Ovary (tissue), 9 donors: ENCODE data around the gene INTS6. TPM values are rescaled to one million over a fixed set of nuclear protein-coding genes. Genes with fewer than 3 reads are reported as not detected.

ENCODE experiments used
- DNase-seq, 5 donors: peaks; one replicate each; pipeline ENCODE4 v3.0.0-alpha.2; 2019 to 2020
- H3K27ac ChIP-seq, 2 donors: fragments of 200-600 bp; one replicate each; pipeline versions ENCODE4 v1.5.1 to v1.8.0; 2019 to 2022
- H3K27me3 ChIP-seq: fragments of 200-600 bp; one replicate; pipeline ENCODE4 v1.8.0; 2022
- H3K36me3 ChIP-seq: fragments of 200-600 bp; sonication (generic); one replicate; pipeline ENCODE4 v1.5.1; 2019
- H3K4me1 ChIP-seq: one replicate; pipeline ENCODE4 v1.8.1; 2013; ENCODE audit warnings: mild to moderate bottlenecking, moderate library complexity; ENCODE audit not compliant: insufficient read depth
- H3K4me3 ChIP-seq: fragments of 200-600 bp; sonication (generic); one replicate; pipeline ENCODE4 v1.5.1; 2017
- H3K9me3 ChIP-seq, 2 donors: fragments of 200-600 bp in 1 of 2; sonication (generic) in 1 of 2; one replicate each; pipeline versions ENCODE4 v1.5.1 to v1.8.1; 2013 to 2019; ENCODE audit warnings: mild to moderate bottlenecking in 1 of 2, moderate library complexity in 1 of 2
- EP300 ChIP-seq: sonication (generic); formaldehyde crosslinking; IDR thresholded peaks from one replicate; pipeline ENCODE4 v1.6.1; 2017; ENCODE audit warnings: antibody characterized with exemption
- POLR2A ChIP-seq: fragments of 450-650 bp; IDR thresholded peaks from one replicate; pipeline ENCODE4 v1.6.1; 2017; ENCODE audit warnings: antibody characterized with exemption, mild to moderate bottlenecking, moderate library complexity
- WGBS, 3 donors: extraction: QIAGEN DNeasy Blood & Tissue Kit in 1 of 3; methylation state at CpG; one replicate each; pipeline versions ENCODE4 v1.1.5 to v1.1.7; 2013 to 2017; 5-methylcytosine and 5-hydroxymethylcytosine counted together
- intact Hi-C, 4 donors: fragments of 100-400 bp; cut with DNase I; formaldehyde crosslinking; loops; one replicate each; pipeline versions ENCODE4 v1.11.0 to v1.15.1; 2022 to 2023
- polyA plus RNA-seq, 2 donors: library from polyadenylated mRNA; stranded (reverse); fragments of 200-250 nt in 1 of 2; fragments of 350-450 nt in 1 of 2; fragmentation: Illumina TruSeq in 1 of 2; extraction: RNeasy Lipid Tissue Mini Kit (QIAGEN cat#74804) in 1 of 2; gene quantifications; one replicate each; pipeline ENCODE4 v1.2.3, GENCODE V29; 2013 to 2014
- total RNA-seq, 7 donors: library from RNA; depleted of rRNA in 2 of 7; stranded (reverse); fragments of >200 nt in 2 of 7; fragmentation: NEBNext Ultra II Directional in 3 of 7; extraction: Animal tissue kit (Norgen Biotek cat#: 25700) in 3 of 7; gene quantifications; one replicate each; pipeline versions ENCODE4 v1.1.0 to v1.2.4, GENCODE V29; 2016 to 2023
- TF ChIP-seq, protein P1 (sequence below), 3 donors: fragments of 450-650 bp in 2 of 3; fragments of 200-600 bp in 1 of 3; IDR thresholded peaks; one replicate each; pipeline versions ENCODE4 v1.5.1 to v1.8.0; 2016 to 2022; ENCODE audit warnings: antibody characterized with exemption in 3 of 3, mild to moderate bottlenecking in 1 of 3
- donor health status: DM: no; HTN: no; CAD: no; lungs with moderate emphysema.
- donor health status: DM: no; HTN: no; CAD: no.
- donor health status: Bipolar disorder and iron deficiency.
- donor health status: DM: yes; HTN: yes; CAD: no.
- donor health status: DM: no; HTN: no; CAD: no.
- donor health status: DM: yes; HTN: yes; CAD: no.

INTS6 gene
- total and polyA plus RNA-seq, 9 donors, result 11.2 to 38.9 (median 29.2) TPM

- H3K27me3 ChIP-seq, result no peaks in the 10 kb centered on the region
- H3K4me3 ChIP-seq, result no peak overlapping the region
- no peaks in the 10 kb centered on the region for H3K9me3 ChIP-seq
- H3K4me1 ChIP-seq, result no peaks in the 10 kb centered on the region
- no peak overlapping the region for H3K27ac ChIP-seq
- no peaks in the 10 kb centered on the region for H3K36me3 ChIP-seq
- TF ChIP-seq POLR2A (no peak), EP300 (no peak)
- TF ChIP-seq, protein P1, sequence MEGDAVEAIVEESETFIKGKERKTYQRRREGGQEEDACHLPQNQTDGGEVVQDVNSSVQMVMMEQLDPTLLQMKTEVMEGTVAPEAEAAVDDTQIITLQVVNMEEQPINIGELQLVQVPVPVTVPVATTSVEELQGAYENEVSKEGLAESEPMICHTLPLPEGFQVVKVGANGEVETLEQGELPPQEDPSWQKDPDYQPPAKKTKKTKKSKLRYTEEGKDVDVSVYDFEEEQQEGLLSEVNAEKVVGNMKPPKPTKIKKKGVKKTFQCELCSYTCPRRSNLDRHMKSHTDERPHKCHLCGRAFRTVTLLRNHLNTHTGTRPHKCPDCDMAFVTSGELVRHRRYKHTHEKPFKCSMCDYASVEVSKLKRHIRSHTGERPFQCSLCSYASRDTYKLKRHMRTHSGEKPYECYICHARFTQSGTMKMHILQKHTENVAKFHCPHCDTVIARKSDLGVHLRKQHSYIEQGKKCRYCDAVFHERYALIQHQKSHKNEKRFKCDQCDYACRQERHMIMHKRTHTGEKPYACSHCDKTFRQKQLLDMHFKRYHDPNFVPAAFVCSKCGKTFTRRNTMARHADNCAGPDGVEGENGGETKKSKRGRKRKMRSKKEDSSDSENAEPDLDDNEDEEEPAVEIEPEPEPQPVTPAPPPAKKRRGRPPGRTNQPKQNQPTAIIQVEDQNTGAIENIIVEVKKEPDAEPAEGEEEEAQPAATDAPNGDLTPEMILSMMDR (IDR thresholded peaks at IDR 0.05), result no peak
- 81 to 93% (median 90%) methylated on average over 2 of the region's 2 CpGs for WGBS, 3 donors
- no peak for DNase-seq
- intact Hi-C loops, result no loop called here
Measured at GRCh38 chr13:51332566-51333361, 120.1 kb downstream of the INTS6 start.

- WGBS, 3 donors, result 47 to 48% (median 47%) methylated on average over 6 of the region's 6 CpGs
- no peak for DNase-seq
- no peaks in the 10 kb centered on the region for H3K27me3 ChIP-seq
- no peaks in the 10 kb centered on the region for H3K4me1 ChIP-seq
- no peak overlapping the region for H3K4me3 ChIP-seq
- intact Hi-C loops, result no loop called here
- H3K36me3 ChIP-seq, result no peaks in the 10 kb centered on the region
- TF ChIP-seq, protein P1 (IDR thresholded peaks at IDR 0.05), result no peak
- TF ChIP-seq EP300, result no peak
- TF ChIP-seq POLR2A, result no peak
- H3K9me3 ChIP-seq, result no peaks in the 10 kb centered on the region
- no peak overlapping the region for H3K27ac ChIP-seq
Measured at GRCh38 chr13:51331354-51331861, 121.4 kb downstream of the INTS6 start.

- Histone ChIP-seq H3K36me3 (no peaks in the 10 kb centered on the region), H3K27ac (no peak overlapping the region), H3K9me3 (no peaks in the 10 kb centered on the region), H3K4me1 (no peaks in the 10 kb centered on the region), H3K4me3 (no peak overlapping the region), H3K27me3 (no peaks in the 10 kb centered on the region)
- intact Hi-C loops, result no loop called here
- WGBS, 3 donors, result 47 to 55% (median 47%) methylated on average over 3 of the region's 3 CpGs
- DNase-seq, result no peak
- TF ChIP-seq, protein P1 (IDR thresholded peaks at IDR 0.05), result no peak
- TF ChIP-seq POLR2A (no peak), EP300 (no peak)
Measured at GRCh38 chr13:51330791-51331190, 122.0 kb downstream of the INTS6 start.

DNA sequence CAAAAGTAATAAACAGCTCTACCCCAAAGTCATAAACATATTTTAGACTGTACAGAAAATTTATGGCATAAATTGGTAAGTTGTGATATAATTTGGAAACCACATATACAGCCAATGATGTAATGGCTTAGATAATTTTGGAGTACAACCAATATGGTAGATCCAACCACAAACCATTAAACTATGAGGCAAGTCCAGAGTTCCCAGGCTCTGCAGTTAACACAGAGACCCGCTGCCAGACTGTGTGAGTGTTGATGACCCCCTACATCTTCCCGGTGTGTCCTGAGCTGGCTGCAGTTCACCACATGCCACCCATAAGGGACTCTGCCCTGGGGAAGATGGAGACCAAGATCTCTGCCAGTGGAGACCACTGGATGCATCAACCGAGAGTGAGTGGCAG, 123.2 kb downstream of the INTS6 start:
- H3K27me3 ChIP-seq, result no peaks in the 10 kb centered on the region
- no peak for DNase-seq
- H3K9me3 ChIP-seq, result no peaks in the 10 kb centered on the region
- no peak overlapping the region for H3K27ac ChIP-seq
- no peak for TF ChIP-seq EP300
- TF ChIP-seq, protein P1 (IDR thresholded peaks at IDR 0.05), result no peak
- no peak for TF ChIP-seq POLR2A
- intact Hi-C loops, result no loop called here
- no peak overlapping the region for H3K4me3 ChIP-seq
- WGBS, 3 donors, result 88 to 91% (median 91%) methylated on average over 3 of the region's 3 CpGs
- H3K36me3 ChIP-seq, result no peaks in the 10 kb centered on the region
- no peaks in the 10 kb centered on the region for H3K4me1 ChIP-seq
